Astrocyte of the spinal cord (primary cell): Measurements from ENCODE around the gene SLC6A2.

Source experiments
- DNase-seq: peaks from one replicate; pipeline ENCODE4 v3.0.0; 2011; ENCODE audit warnings: low read depth, low spot score
- H3K4me3 ChIP-seq: 2 replicates; pipeline ENCODE4 v1.5.1; 2011; ENCODE audit warnings: low read depth, mild to moderate bottlenecking, low read length, moderate library complexity
- in situ Hi-C: cut with HindIII; loops from 2 replicates; pipeline ENCODE4 v1.10.0; 2017; ENCODE audit warnings: low sequenced_read_pairs
- TF ChIP-seq, protein P1 (sequence below): IDR thresholded peaks from 2 replicates; pipeline ENCODE4 v1.5.1; 2012; ENCODE audit warnings: low read depth, mild to moderate bottlenecking, low read length, inconsistent platforms

SLC6A2 gene

DNA sequence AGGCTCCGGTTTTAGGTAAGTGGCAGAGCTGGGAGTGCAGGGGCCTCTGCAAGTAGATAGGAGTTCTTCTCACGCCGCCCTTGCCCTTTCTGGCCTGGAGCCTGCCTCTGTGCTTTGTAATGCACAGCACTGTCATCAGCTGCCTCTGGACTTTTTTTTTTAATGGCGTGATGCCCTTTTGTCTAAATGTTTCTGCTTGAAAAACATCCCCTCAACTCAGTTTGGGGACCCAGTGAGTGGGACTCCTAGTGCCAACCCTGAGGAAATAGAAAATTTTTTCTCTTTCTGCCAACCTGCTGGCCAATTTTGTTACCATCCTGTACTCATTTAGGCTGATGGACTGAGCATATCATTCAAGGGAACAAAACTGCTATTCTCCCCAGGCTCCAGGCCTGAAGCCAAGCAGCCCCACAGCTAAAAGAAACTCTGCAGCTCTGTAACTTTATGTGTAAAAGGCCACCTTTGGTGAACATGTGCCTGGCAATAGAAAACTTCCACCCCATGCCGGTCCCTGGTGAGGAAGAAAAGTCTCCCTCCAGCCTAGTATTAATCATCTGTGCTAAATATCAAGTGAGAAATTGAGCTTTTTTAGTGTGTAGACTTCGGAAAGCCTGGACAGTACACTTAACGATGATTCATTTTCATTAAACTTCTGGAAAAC, 22.5 kb downstream of the SLC6A2 start:
- no peak for DNase-seq
- TF ChIP-seq, protein P1, sequence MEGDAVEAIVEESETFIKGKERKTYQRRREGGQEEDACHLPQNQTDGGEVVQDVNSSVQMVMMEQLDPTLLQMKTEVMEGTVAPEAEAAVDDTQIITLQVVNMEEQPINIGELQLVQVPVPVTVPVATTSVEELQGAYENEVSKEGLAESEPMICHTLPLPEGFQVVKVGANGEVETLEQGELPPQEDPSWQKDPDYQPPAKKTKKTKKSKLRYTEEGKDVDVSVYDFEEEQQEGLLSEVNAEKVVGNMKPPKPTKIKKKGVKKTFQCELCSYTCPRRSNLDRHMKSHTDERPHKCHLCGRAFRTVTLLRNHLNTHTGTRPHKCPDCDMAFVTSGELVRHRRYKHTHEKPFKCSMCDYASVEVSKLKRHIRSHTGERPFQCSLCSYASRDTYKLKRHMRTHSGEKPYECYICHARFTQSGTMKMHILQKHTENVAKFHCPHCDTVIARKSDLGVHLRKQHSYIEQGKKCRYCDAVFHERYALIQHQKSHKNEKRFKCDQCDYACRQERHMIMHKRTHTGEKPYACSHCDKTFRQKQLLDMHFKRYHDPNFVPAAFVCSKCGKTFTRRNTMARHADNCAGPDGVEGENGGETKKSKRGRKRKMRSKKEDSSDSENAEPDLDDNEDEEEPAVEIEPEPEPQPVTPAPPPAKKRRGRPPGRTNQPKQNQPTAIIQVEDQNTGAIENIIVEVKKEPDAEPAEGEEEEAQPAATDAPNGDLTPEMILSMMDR, result no peak
- in situ Hi-C loops, result no loop called here
- no peak overlapping the region for H3K4me3 ChIP-seq

DNA sequence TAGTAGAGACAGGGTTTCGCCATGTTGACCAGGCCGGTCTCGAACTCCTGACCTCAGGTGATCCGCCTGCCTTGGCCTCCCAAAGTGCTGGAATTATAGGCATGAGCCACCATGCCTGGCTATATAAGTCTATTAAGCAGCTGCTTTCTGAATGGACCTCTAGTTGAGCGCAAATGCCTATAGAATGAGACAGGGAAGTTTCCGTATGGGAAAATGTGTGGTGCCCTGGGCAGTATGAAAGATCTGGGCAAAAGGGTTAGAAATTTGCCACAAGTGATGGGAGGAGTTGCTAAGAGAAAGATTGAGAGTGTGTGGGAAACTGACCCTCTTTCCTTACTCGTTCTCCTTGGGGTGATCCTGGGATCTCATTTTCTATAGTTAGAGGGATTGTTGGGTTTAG, 26.3 kb downstream of the SLC6A2 start:
- H3K4me3 ChIP-seq, result no peak overlapping the region
- TF ChIP-seq, protein P1, result no peak
- in situ Hi-C loops, result no loop called here
- DNase-seq, result no peak

DNA sequence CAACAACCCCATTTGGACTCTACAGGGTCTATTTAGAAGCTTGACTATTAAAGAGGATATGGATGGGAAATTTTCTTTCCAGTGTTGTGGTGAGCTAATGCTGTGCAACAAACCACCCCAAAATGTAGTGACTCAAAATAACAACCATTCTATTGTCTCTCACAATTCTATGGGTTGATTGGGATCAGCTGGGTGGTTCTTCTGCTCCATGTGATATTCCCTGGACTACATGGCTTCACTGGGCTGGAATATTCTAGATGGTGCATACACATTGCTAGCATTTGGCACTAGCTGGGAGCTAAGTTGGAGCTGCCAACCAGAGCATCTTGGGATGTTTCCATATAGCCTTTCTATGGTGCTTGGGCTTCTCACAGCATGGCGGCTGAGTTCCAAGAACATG, 30.2 kb downstream of the SLC6A2 start:
- DNase-seq, result no peak
- in situ Hi-C loops, result no loop called here
- no peak overlapping the region for H3K4me3 ChIP-seq
- TF ChIP-seq, protein P1, result no peak

DNA sequence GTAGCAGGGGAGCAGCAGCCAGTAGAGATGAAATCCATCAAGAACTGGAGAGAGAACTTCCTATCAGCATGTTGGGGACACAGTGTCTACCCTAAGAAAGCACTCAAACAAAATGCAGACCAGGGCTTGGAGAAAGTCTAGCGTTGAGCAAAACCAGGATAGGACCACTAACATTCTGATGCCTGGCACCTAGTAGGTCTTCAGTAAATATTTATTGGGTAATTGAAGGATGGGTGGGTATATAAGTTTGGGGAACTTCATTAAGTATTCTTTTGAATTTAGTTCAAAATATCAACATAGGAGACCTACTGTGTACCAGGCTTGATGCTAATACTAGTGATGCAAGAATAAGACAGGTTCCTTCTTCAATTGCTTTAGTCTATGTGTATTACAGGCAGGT, 30.9 kb downstream of the SLC6A2 start:
- TF ChIP-seq, protein P1, result no peak
- in situ Hi-C loops, result no loop called here
- no peak overlapping the region for H3K4me3 ChIP-seq
- no peak for DNase-seq

DNA sequence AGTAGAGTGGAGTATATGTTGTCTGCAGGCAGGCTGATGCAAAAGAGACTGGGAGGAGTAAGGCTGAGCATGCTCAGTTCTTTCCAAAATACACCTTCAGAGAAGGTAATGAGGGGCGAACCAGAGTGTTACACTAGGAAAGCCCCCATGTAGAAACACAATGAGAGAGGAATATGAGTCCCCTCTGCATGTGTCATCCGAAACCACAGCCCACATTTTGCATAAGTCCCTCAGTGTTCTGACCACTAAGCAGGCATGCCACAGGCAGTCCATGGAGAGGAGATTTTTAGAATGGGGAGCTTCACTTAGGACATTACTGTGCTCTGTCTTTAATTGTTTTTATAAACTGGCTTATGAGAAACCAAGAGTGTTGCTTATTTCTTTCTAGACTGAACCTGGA, 32.0 kb downstream of the SLC6A2 start:
- H3K4me3 ChIP-seq, result no peak overlapping the region
- TF ChIP-seq, protein P1, result no peak
- no peak for DNase-seq
- in situ Hi-C loops, result no loop called here

DNA sequence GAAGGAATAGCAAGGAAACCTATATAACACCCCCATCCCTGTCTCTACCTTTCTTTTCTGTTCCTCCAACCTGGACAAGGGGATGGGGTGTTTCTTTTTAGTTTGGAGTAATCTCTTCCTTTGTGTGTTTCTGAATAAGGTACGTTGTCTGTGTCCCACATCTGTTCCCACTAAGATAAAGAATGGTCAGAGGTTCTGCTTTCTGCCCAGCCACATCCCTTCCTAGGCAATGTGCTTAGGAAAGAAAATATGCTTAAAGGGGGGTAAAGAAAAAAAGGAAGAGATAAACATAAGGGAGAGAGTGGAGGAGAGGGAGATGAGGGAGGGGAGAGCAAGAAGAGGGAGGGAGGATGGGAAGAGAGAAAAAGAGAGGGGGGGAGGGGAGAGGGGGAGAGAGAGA, 35.1 kb downstream of the SLC6A2 start:
- in situ Hi-C loops, result no loop called here
- no peak overlapping the region for H3K4me3 ChIP-seq
- TF ChIP-seq, protein P1, result no peak
- DNase-seq, result no peak
